ENCODE data around the gene ACAA1.
"Not testable (repeated sequence)": the region's sequence is repeated elsewhere in the genome, so short reads cannot be mapped to it uniquely, and the experiment has no call there.

ACAA1 gene

DNA sequence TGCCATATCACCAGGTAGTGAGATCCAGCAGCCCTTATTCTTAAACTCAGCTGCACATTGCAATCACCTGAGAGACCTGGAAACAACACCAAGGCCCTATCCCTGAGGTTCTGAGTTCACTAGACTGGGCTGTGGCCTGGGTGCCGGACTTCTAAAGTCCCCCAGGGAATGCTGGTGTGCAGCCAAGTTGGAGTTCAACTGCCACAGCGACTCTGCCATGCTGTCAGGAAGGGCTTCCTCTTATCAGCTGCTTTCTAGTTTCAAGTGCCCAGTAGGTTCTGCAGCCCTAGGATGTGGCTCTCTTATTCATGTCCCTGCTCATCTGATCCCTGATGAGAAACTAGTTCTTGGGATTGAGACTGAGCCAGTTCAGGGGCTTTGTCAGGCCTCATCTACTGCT, 47.8 kb downstream of the ACAA1 start:
- no peak overlapping the region for H3K27ac ChIP-seq
- no peak for TF ChIP-seq ZFX (IDR thresholded peaks at IDR 0.05)

DNA sequence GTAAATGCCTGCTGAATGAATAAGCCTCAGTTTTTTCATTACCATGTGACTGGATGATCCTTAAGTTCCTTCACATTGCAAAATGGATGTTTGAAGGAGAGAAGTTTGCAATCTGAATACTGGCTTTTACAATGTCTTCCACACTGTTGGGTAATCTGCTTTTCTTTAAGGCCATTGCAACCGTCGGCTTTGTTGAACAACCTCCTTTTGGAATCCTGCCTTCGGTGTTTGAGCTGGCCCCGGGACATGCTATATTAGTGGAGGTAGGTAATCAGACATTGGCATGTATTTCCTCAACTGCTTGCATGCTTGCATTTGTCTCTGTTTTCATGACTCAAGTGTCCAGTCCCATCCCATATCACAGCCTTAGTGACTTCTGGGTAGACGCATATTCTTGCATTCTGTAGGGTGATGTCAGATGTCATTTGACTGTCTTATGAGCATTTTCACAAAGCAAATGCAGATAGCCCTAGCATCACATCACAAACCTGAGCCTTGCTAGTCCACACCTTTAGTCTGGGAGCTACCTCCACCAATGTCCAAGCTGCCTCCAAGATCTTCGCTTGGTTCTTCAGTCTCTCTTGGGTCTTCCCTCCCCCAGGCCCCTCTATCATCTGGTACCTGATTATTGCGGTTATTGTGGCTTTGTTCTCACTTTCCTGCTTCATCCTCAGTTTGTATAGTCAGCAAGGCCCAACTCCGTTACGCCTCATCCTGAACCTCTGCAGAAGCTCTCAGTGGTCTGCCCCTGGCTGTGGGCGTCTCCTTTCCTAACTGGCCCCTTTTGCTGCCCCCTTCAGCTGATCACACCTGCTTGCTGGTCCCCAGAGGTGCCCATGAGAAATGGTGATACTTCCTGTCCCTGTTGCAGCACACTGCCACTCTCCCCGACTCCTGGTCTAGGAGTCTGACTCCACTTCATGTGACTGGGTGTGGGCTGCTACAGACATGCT, 48.5 kb downstream of the ACAA1 start:
- no peak overlapping the region for H3K27ac ChIP-seq
- TF ChIP-seq ZFX (IDR thresholded peaks at IDR 0.05): no peak
- TF ChIP-seq, protein P1, sequence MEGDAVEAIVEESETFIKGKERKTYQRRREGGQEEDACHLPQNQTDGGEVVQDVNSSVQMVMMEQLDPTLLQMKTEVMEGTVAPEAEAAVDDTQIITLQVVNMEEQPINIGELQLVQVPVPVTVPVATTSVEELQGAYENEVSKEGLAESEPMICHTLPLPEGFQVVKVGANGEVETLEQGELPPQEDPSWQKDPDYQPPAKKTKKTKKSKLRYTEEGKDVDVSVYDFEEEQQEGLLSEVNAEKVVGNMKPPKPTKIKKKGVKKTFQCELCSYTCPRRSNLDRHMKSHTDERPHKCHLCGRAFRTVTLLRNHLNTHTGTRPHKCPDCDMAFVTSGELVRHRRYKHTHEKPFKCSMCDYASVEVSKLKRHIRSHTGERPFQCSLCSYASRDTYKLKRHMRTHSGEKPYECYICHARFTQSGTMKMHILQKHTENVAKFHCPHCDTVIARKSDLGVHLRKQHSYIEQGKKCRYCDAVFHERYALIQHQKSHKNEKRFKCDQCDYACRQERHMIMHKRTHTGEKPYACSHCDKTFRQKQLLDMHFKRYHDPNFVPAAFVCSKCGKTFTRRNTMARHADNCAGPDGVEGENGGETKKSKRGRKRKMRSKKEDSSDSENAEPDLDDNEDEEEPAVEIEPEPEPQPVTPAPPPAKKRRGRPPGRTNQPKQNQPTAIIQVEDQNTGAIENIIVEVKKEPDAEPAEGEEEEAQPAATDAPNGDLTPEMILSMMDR (conservative IDR thresholded peaks at IDR 0.05): no peak

DNA sequence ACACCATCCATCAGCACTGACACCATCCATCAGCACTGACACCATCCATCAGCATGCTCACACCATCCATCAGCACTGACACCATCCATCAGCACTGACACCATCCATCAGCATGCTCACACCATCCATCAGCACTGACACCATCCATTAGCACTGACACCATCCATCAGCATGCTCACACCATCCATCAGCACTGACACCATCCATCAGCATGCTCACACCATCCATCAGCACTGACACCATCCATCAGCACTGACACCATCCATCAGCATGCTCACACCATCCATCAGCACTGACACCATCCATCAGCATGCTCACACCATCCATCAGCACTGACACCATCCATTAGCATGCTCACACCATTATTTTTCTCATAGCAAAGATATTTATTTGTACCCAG, 49.6 kb downstream of the ACAA1 start:
- H3K27ac ChIP-seq: not testable (repeated sequence)

DNA sequence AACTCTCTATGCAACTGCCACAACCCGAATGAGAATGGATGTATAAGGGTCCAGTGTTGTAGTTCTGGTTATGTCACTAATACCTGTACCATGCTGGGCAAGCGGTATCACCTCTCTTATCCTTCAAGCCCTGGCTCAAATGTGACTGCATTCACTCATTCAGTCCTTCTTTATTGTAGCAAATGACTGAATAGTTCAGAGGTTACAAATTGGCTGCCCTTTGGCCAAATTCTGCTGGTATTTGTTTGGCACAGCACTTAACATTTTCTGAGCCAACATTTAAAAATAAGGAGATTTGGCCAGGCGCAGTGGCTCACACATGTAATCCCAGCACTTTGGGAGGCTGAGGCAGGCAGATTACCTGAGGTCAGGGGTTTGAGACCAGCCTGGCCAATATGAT, 50.4 kb downstream of the ACAA1 start:
- no peak overlapping the region for H3K27ac ChIP-seq
- TF ChIP-seq ZFX (IDR thresholded peaks at IDR 0.05): no peak
- TF ChIP-seq, protein P1 (conservative IDR thresholded peaks at IDR 0.05): no peak

DNA sequence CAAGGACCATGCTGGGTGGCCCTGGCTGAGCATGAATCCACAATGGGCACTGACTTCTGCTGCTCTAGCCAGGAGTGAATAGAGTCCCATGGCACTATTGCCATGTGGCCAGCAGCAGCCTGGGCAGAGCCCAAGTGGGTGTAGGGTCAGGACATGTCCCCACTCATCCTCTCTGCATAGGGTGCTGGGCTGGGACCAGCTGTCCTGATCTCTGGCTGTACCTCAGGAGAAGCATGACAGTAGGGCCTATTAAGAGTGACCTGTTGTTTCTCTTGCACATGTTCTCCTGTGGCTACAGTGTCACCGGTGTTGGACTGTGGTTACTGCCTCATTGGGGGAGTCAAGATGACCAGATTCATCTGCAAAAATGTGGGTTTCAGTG, 51.0 kb downstream of the ACAA1 start:
- no peak overlapping the region for H3K27ac ChIP-seq
- no peak for TF ChIP-seq ZFX (IDR thresholded peaks at IDR 0.05)
- TF ChIP-seq, protein P1 (conservative IDR thresholded peaks at IDR 0.05): no peak

DNA sequence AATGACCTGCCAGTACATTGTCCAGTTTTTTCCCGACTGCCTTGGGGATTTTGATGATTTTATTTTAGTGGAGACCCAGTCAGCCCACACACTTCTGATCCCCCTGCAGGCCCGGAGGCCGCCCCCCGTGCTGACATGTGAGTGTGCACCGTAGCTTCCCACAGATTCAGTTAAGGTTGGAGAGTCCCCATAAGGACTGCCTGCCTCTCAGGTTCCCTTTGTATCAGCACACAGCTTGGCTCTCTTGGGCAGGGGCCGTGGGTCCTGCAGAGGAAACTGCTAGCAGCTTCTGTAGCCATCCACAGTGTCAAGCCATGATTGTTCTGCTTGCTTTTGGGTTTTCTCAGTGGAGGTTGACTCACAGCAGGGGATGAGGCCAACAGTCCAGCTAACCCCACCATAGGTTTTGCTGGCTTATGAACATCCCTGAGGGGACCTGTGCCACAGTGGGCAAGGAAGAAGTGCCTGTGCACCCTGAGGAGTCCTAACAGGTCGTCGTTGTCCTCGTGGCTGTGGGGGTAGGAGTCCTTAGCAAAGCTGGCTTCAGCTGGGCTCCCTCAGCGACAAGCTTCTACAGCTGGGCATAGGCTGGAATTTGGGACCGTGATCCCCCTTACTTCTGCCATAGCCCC, 51.5 kb downstream of the ACAA1 start:
- TF ChIP-seq, protein P1 (conservative IDR thresholded peaks at IDR 0.05): no peak
- no peak for TF ChIP-seq ZFX (IDR thresholded peaks at IDR 0.05)
- no peak overlapping the region for H3K27ac ChIP-seq

DNA sequence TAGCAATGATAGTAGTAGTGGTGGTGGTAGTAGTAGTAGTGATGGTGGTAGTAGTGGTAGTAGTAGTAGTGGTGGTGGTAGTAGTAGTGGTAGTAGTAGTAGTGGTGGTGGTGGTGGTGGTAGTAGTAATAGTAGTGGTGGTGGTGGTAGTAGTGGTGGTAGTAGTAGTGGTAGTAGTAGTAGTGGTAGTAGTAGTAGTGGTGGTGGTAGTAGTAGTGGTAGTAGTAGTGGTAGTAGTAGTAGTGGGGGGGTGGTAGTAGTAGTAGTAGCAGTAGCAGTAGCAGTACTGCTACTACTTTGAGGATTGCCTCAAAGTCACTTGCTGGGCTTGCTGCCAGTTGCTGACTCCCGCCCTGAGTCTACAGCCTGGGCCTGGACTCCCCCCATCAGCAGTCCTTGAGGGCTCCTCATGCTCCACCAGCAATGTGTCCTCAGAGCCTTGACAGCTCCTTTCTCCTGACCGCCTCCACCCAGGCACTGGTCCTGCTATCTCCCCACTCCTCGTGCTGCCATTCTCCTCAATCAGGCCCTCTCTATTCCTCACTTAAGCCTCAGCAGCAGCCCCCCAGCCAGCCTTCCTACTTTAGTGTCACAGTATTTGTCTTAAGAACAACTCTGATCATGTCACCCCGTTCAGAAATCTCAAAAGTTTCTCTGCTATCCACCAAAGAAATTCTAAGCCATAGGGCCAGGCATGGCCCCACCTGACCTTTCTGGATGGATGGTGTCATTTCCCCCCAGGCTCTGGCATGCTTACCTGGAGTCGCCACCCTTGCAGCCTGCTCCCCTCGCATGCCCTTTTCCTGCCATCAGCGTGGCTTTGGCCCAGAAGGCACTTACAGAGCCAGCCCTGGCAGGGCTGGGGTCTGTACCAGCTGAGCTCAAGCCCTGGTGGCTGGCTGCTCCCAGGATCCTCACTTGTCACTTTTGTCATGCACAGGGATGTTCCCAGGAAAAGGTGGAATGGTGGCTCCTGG, 52.3 kb downstream of the ACAA1 start:
- no peak overlapping the region for H3K27ac ChIP-seq
- no peak for TF ChIP-seq ZFX (IDR thresholded peaks at IDR 0.05)
- TF ChIP-seq, protein P1 (conservative IDR thresholded peaks at IDR 0.05): no peak

All from C4-2B (cell line).